Esophagus squamous epithelium (tissue), 5 donors: ENCODE results near the gene FHOD3. TPM values are rescaled to one million over a fixed set of nuclear protein-coding genes. Genes with fewer than 3 reads are reported as not detected.

Experiments used
- DNase-seq: peaks from one replicate; lab custom pipeline; 2025; lab: John Stamatoyannopoulos, UW
- H3K27ac ChIP-seq, 4 donors: fragments of 200-600 bp; sonication (generic); one replicate each; pipeline ENCODE4 v1.5.1; 2016 to 2019; ENCODE audit warnings: mild to moderate bottlenecking in 1 of 4
- H3K27me3 ChIP-seq, 4 donors: fragments of 200-600 bp; sonication (generic); 1 replicate in 3 of 4; 2 replicates in 1 of 4; pipeline versions ENCODE4 v1.5.1 to v1.6.0; 2017 to 2021; ENCODE audit warnings: antibody characterized with exemption in 1 of 4
- H3K36me3 ChIP-seq, 3 donors: fragments of 200-600 bp; sonication (generic); one replicate each; pipeline ENCODE4 v1.5.1; 2016 to 2019
- H3K4me1 ChIP-seq, 3 donors: fragments of 200-600 bp; sonication (generic); one replicate each; pipeline ENCODE4 v1.5.1; 2017 to 2019
- H3K4me3 ChIP-seq, 4 donors: fragments of 200-600 bp; sonication (generic); 1 replicate in 3 of 4; 2 replicates in 1 of 4; pipeline ENCODE4 v1.5.1; 2016 to 2019; ENCODE audit warnings: mild to moderate bottlenecking in 2 of 4, moderate library complexity in 1 of 4
- H3K9me3 ChIP-seq, 3 donors: fragments of 200-600 bp; sonication (generic); one replicate each; pipeline ENCODE4 v1.5.1; 2016 to 2019
- POLR2A ChIP-seq, 4 donors: fragments of 450-650 bp; IDR thresholded peaks; one replicate each; pipeline ENCODE4 v1.6.1; 2017; ENCODE audit warnings: antibody characterized with exemption in 4 of 4, mild to moderate bottlenecking in 4 of 4, moderate library complexity in 3 of 4
- WGBS, 2 donors: methylation state at CpG; one replicate each; pipeline ENCODE4 v1.1.5; 2018; 5-methylcytosine and 5-hydroxymethylcytosine counted together
- intact Hi-C: fragments of 100-400 bp; cut with DNase I; formaldehyde crosslinking; loops from one replicate; pipeline ENCODE4 v1.15.0; 2022
- total RNA-seq, 4 donors: library from RNA; depleted of rRNA; stranded (reverse); fragments of >200 nt; gene quantifications; one replicate each; pipeline ENCODE4 v1.1.0, GENCODE V29; 2016
- TF ChIP-seq, protein P1 (sequence below), 6 experiments: fragments of 450-650 bp in 4 of 6; fragments of 200-600 bp in 2 of 6; sonication (generic) in 2 of 6; IDR thresholded peaks; one replicate each; pipeline ENCODE4 v1.5.1; 2016 to 2019; ENCODE audit warnings: antibody characterized with exemption in 6 of 6, mild to moderate bottlenecking in 4 of 6, moderate library complexity in 4 of 6
- donor health status: DM: yes; HTN: yes; CAD: no.

FHOD3 gene
- total RNA-seq, 4 donors from 2014 or later = 3.1 to 29.6 (median 5.7) TPM

DNA sequence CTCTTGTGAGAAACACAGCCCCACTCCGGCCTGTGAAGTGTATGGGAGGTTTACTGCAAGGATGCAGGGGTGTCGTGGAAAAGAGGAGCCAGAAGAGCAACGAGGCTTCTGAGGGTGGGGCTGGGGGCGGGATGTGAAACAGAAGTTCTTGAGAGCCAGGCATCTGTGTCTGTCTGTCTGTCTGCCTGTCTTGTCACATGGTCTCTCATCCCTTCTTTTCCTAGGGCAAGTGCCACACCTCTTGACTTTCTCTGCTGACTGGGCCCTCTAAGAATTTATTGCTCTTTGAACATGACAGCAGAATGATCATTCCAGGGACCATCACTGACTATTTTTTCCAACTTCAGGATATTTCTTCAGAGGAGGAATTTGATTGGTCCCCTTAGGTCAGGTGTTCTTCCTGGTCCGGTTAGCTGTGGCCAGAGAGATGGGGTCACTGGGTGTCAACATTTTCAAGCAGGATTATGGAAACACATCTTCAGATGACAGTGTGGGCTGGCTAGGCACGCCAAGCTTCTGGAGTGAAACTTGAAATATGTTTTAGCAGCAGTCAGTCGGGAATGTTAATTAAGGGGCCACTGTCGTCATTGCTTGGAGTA, 131.0 kb downstream of the FHOD3 start:
- WGBS, 2 donors = 68 to 74% methylated on average over 6 of the region's 8 CpGs
- H3K27me3 ChIP-seq = no peaks in the 10 kb centered on the region
- H3K9me3 ChIP-seq = no peaks in the 10 kb centered on the region
- H3K36me3 ChIP-seq = no peaks in the 10 kb centered on the region
- TF ChIP-seq, protein P1, sequence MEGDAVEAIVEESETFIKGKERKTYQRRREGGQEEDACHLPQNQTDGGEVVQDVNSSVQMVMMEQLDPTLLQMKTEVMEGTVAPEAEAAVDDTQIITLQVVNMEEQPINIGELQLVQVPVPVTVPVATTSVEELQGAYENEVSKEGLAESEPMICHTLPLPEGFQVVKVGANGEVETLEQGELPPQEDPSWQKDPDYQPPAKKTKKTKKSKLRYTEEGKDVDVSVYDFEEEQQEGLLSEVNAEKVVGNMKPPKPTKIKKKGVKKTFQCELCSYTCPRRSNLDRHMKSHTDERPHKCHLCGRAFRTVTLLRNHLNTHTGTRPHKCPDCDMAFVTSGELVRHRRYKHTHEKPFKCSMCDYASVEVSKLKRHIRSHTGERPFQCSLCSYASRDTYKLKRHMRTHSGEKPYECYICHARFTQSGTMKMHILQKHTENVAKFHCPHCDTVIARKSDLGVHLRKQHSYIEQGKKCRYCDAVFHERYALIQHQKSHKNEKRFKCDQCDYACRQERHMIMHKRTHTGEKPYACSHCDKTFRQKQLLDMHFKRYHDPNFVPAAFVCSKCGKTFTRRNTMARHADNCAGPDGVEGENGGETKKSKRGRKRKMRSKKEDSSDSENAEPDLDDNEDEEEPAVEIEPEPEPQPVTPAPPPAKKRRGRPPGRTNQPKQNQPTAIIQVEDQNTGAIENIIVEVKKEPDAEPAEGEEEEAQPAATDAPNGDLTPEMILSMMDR (IDR thresholded peaks at IDR 0.05) = no peak
- TF ChIP-seq POLR2A (IDR thresholded peaks at IDR 0.05) = no peak
- H3K4me1 ChIP-seq = no peaks in the 10 kb centered on the region
- H3K27ac ChIP-seq = no peak overlapping the region
- intact Hi-C loops = no loop called here
- no peak for DNase-seq
- H3K4me3 ChIP-seq = no peak overlapping the region

DNA sequence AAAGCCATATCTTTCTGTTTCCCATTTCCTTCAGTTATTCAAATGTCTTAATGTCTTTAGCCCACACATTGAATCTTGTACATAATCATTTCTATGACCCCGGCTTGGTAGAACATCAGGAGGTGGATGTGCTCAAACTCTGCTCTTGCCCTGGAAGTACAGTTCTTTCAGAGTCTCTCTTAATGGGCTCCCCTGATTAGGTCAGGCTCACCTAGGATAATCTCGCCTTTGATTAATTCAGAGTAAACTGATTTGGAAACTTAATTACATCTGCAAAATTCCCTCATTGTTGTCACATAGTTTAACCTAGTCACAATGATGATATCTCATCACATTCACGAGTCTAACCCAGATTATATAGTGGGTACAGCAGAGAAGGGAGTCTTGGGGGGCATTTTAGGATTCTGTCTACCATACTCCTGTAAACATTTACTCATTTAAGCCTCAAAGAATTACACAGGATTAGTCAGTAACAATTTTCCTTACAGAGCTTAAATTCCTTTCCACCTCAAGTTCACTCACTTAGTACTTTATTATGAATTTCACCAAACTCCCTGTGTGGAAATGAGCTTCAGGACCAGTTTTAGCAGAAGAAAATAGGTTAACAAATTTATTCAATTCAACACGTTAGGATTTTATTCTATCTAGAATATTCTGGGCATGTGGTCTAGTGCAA, 135.5 kb downstream of the FHOD3 start:
- TF ChIP-seq, protein P1 (IDR thresholded peaks at IDR 0.05) = no peak
- no peak for TF ChIP-seq POLR2A (IDR thresholded peaks at IDR 0.05)

DNA sequence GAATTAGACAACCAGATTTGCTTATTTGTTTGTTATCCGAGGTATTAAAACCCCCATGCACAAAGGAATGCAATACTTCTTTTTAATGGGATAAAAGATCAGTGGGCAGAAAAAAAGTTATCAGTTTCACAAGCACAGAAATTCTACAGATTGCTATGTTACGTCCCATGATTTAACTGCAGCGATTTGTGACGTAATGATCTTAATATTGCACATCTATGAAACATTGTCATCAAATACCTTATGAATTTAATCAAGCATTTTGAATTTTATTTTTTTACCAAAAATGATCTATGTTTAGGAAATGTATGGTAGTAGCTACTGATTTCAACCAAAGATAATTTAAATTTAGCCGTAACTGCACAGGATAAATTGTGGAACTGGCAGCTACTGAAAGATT, 138.9 kb downstream of the FHOD3 start:
- intact Hi-C loops = no loop called here
- H3K4me1 ChIP-seq = peaks cover 0 to 19% (median 0%) of the 10 kb centered on the region in 3 donors
- DNase-seq = no peak
- H3K27me3 ChIP-seq = no peaks in the 10 kb centered on the region
- 88 to 94% methylated on average over 5 of the region's 5 CpGs for WGBS, 2 donors
- no peak overlapping the region for H3K4me3 ChIP-seq
- H3K9me3 ChIP-seq = no peaks in the 10 kb centered on the region
- H3K36me3 ChIP-seq = no peaks in the 10 kb centered on the region
- no peak overlapping the region for H3K27ac ChIP-seq
- TF ChIP-seq POLR2A (IDR thresholded peaks at IDR 0.05) = no peak
- TF ChIP-seq, protein P1 (IDR thresholded peaks at IDR 0.05) = no peak

More for the DNA sequence above, 135.5 kb downstream of the FHOD3 start:
- H3K4me3 ChIP-seq = no peak overlapping the region
- no peaks in the 10 kb centered on the region for H3K27me3 ChIP-seq
- no peaks in the 10 kb centered on the region for H3K9me3 ChIP-seq
- H3K36me3 ChIP-seq = no peaks in the 10 kb centered on the region
- H3K4me1 ChIP-seq = no peaks in the 10 kb centered on the region
- intact Hi-C loops = no loop called here
- DNase-seq = no peak
- H3K27ac ChIP-seq = no peak overlapping the region
- 68 to 88% methylated on average over 4 of the region's 4 CpGs for WGBS, 2 donors

DNA sequence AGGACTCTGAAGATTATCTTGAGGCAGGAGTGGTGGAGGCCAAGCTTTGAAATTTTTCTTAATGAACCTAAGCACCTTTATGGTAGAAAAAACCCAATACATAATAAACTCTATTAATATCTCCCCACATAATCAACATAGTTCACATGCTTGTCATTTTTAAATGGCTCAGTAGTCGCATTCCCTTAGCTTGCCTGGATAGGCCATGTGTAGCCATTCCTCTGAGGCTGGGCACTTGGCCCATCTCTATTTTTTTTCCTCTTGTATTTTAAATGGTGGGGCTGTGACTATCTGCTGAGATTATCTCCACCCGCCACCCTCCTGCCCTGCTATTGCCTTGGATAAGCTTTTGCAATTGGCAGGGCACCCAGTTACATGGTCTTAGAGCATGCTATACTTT, 143.1 kb downstream of the FHOD3 start:
- 53 to 80% methylated on average over 2 of the region's 2 CpGs for WGBS, 2 donors
- Histone ChIP-seq H3K27me3 (no peaks in the 10 kb centered on the region), H3K36me3 (no peaks in the 10 kb centered on the region), H3K4me1 (peaks cover 0 to 22% (median 0%) of the 10 kb centered on the region in 3 donors), H3K9me3 (no peaks in the 10 kb centered on the region), H3K27ac (peak overlapping the region in 2 of 4 donors; percentile 4 to 63), H3K4me3 (no peak overlapping the region)
- TF ChIP-seq, protein P1 (IDR thresholded peaks at IDR 0.05) = no peak
- TF ChIP-seq POLR2A (IDR thresholded peaks at IDR 0.05) = no peak
- no peak for DNase-seq
- intact Hi-C loops = no loop called here
